GM18526 (cell line): Measurements from ENCODE around the gene ITPK1.

Source experiments
- POLR2A ChIP-seq: IDR thresholded peaks from 3 replicates; pipeline ENCODE4 v1.6.1; 2011; ENCODE audit not compliant: insufficient read length; ENCODE audit errors: extremely low read depth

The ITPK1 gene

GRCh38 chr14:93109572-93110481 is 5.9 kb downstream of the ITPK1 start:
- TF ChIP-seq POLR2A, result no peak

- TF ChIP-seq POLR2A, result no peak
Measured at GRCh38 chr14:93108105-93108504, 7.6 kb downstream of the ITPK1 start.

- TF ChIP-seq POLR2A, result no peak
Measured at GRCh38 chr14:93107453-93107852, 8.3 kb downstream of the ITPK1 start.

DNA sequence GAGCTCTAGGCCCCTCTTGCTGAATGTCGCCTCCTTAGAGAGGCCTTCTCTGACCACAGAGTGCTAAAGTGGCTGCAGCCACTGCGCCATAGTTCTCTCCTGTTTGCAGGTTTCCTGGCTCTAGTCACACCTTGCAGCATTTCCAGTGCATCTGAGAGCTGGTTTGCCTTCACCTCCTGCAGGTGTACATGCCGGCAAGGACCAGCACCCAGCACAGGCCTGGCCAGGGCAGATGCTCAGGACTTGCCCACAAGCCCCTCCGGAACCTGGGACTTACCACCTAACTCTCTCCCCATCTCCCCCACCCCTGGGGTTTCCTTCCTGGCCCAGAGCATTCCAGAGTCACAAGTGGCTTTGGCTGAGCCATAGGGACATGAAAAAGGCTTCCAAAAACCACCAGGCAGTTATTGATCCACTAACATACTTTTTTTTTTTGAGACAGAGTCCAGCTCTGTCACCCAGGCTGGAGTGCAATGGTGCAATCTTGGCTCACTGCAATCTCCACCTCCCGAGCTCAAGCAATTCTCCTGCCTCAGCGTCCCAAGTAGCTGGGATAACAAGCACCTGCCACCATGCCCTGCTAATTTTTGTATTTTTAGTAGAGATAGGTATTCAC is 9.1 kb downstream of the ITPK1 start:
- no peak for TF ChIP-seq POLR2A

DNA sequence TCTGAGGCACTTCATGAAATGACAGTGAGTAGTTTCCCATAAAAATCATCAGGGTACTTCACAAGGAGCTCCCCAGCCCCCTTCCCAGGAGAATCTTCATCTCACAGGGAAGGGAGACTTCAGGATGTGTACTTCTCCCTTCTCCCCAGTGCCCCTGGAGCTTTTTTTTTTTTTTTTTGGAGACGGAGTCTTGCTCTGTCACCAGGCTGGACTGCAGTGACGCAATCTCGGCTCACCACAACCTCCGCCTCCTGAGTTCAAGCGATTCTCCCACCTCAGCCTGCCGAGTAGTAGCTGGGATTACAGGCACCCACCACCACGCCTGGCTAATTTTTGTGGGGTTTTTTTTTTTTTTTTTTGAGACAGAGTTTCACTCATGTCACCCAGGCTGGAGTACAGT is 10.4 kb downstream of the ITPK1 start:
- no peak for TF ChIP-seq POLR2A

DNA sequence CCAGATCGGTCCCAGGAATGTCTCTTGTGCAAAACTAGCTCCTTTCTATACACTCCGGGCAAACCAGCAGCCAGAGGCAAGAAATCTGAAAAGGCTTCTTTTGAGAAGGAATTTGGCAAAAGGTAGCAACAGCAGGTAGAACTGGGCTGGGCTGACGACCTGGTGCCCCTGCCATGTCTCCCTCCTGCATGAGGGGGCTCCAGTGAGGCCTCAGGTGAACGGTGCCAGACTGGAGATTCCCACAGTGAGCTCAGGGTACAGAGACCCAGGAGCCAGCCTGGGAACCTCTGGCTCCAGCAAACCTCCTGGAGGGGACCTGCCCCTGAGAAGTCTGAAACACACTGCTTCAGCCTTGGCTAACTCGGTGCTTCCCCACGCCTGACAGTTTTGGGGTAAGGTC is 10.8 kb downstream of the ITPK1 start:
- no peak for TF ChIP-seq POLR2A

GRCh38 chr14:93103392-93104080 is 12.2 kb downstream of the ITPK1 start:
- no peak for TF ChIP-seq POLR2A

- TF ChIP-seq POLR2A, result no peak
Measured at GRCh38 chr14:93102141-93102540, 13.6 kb downstream of the ITPK1 start.

DNA sequence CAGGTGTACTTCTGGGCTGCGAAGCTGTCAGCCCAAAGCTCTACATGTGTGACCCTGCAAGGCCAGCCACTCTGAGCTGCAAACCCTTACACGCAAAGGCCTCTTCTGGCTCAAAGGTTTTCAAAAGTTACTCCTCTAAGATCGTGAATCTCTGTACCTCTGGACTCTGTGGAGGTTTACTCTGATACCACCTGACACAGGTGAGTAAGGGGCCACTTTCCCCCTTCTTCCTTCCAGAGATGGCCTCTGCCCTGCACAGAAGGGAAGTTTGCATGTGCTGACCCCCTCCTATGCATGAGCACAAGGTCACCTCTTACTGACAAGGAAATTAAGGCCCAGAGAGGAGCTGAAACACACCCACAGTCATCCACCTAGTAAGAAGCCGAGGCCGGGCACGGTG is 14.5 kb downstream of the ITPK1 start:
- no peak for TF ChIP-seq POLR2A

GRCh38 chr14:93100570-93100969 is 15.2 kb downstream of the ITPK1 start:
- no peak for TF ChIP-seq POLR2A

GRCh38 chr14:93100100-93100499 is 15.6 kb downstream of the ITPK1 start:
- no peak for TF ChIP-seq POLR2A

DNA sequence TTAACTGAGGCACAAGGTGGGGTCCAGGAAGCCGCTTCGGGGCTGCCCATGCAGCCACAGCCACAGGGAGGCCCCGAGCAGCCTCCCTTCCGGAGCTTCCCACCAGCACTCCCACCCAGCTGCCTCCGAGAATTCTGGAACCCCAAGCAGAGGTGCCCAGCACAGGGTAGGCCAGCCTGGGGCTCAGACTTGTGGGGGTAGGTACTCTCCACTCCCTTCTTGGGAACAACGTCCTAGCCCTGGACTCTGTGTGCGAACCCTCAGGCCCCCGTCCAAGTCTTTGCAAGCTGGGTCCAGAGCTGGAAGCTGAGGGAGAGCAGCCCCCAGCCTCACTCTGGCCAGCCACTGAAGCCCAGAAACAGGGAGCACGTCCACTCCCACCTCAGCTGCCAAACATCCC is 16.1 kb downstream of the ITPK1 start:
- no peak for TF ChIP-seq POLR2A

GRCh38 chr14:93099196-93099595 is 16.5 kb downstream of the ITPK1 start:
- no peak for TF ChIP-seq POLR2A

GRCh38 chr14:93096691-93097322 is 18.9 kb downstream of the ITPK1 start:
- no peak for TF ChIP-seq POLR2A

DNA sequence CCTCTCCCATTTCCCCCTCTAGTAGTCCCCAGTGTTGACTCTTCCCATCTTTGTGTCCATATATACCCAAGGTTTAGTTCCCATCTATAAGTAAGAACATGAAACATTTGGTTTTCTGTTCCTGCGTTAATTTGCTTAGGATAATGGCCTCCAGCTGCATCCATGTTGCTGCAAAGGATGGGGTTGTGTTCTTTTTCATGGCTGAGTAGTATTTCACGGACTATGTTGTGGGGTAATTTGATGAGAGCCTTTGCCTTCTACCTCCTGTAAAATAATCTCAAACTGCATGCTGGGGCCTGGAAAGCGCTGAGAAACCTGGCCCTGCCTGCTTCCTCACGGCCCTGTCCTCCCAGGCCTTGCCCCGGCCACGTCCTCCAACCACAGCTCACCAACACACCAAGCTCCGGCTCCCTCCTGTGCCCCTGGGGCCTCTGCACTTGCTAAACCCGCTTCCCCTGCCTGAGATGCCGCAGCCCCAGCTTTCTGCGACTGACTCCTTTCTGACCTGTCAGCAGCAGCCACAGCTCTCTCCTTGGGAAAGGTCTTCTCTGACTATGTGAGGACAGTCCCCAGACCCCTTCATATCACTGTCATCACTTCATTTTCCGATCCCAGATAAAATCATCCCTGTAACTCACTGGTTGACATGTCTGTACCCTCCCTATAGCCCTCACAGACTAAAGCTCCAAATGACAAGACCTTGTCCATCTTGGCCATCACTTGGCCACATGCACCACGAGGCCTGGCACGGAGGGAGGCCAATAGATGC is 19.8 kb downstream of the ITPK1 start:
- TF ChIP-seq POLR2A, result no peak
